Body of pancreas (tissue), 4 donors: ENCODE results near the gene GRM4. TPM values are rescaled to one million over a fixed set of nuclear protein-coding genes. Genes with fewer than 3 reads are reported as not detected.
A peak's percentile ranks its signal among the peaks of the same experiment; 100 is the strongest.

Experiments
- ATAC-seq: fragments of 150-250 bp; one replicate; pipeline ENCODE4 v1.9.1; 2016
- DNase-seq, 4 donors: peaks; one replicate each; pipeline ENCODE4 v3.0.0-alpha.2; 2019
- H3K27ac ChIP-seq, 4 donors: fragments of 200-600 bp; sonication (generic); 1 replicate in 3 of 4; 2 replicates in 1 of 4; pipeline versions ENCODE4 v1.5.1 to v1.6.1; 2016 to 2019; ENCODE audit warnings: mild to moderate bottlenecking in 1 of 4, mixed read lengths in 1 of 4, moderate library complexity in 1 of 4
- H3K27me3 ChIP-seq, 2 donors: fragments of 200-600 bp; sonication (generic); one replicate each; pipeline ENCODE4 v1.6.0; 2016; ENCODE audit warnings: mild to moderate bottlenecking in 1 of 2
- H3K36me3 ChIP-seq, 2 donors: fragments of 200-600 bp; sonication (generic); replicated peaks in 1 of 2; 2 replicates each; pipeline ENCODE4 v1.5.1; 2016; ENCODE audit warnings: low read depth in 2 of 2; ENCODE audit not compliant: insufficient read depth in 1 of 2
- H3K4me1 ChIP-seq: fragments of 200-600 bp; sonication (generic); one replicate; pipeline ENCODE4 v1.6.0; 2016
- H3K4me3 ChIP-seq, 2 donors: fragments of 200-600 bp; sonication (generic); 1 replicate in 1 of 2; 2 replicates in 1 of 2; pipeline ENCODE4 v1.5.1; 2016 to 2019
- H3K9me3 ChIP-seq, 3 donors: fragments of 200-600 bp; sonication (generic); 1 replicate in 2 of 3; 2 replicates in 1 of 3; pipeline ENCODE4 v1.5.1; 2016
- POLR2A ChIP-seq, 3 donors: fragments of 450-650 bp; IDR thresholded peaks; one replicate each; pipeline ENCODE4 v1.6.1; 2016; ENCODE audit warnings: antibody characterized with exemption in 3 of 3, mild to moderate bottlenecking in 2 of 3
- WGBS, 2 donors: methylation state at CpG; one replicate each; pipeline ENCODE4 v1.1.5; 2017; 5-methylcytosine and 5-hydroxymethylcytosine counted together
- intact Hi-C: fragments of 100-400 bp; cut with DNase I; formaldehyde crosslinking; loops from one replicate; pipeline ENCODE4 v1.15.1; 2023
- microRNA counts, 2 donors: library from miRNA; unstranded; fragments of <30 nt; microRNA quantifications; one replicate each; lab custom pipeline; 2017
- microRNA-seq, 2 donors: library from miRNA; unstranded; fragments of <30 nt; microRNA quantifications; one replicate each; pipeline ENCODE4, GENCODE V29; 2016; ENCODE audit warnings: borderline number of aligned reads in 2 of 2, borderline replicate concordance in 2 of 2
- small RNA-seq: library from RNA; depleted of rRNA; stranded (forward); fragments of <200 nt; gene quantifications from one replicate; pipeline ENCODE3, GENCODE V24; 2016
- total RNA-seq, 2 donors: library from RNA; depleted of rRNA; stranded (reverse); fragments of >200 nt; gene quantifications; one replicate each; pipeline ENCODE4 v1.1.0, GENCODE V29; 2016
- TF ChIP-seq, protein P1 (sequence below), 7 experiments: fragments of 450-650 bp in 4 of 7; fragments of 200-600 bp in 3 of 7; sonication (generic) in 3 of 7; IDR thresholded peaks; one replicate each; pipeline ENCODE4 v1.5.1; 2016 to 2019; ENCODE audit warnings: antibody characterized with exemption in 7 of 7

The GRM4 gene
- total RNA-seq, 2 donors from 2014 or later, result 0.33 TPM; not detected in 1

DNA sequence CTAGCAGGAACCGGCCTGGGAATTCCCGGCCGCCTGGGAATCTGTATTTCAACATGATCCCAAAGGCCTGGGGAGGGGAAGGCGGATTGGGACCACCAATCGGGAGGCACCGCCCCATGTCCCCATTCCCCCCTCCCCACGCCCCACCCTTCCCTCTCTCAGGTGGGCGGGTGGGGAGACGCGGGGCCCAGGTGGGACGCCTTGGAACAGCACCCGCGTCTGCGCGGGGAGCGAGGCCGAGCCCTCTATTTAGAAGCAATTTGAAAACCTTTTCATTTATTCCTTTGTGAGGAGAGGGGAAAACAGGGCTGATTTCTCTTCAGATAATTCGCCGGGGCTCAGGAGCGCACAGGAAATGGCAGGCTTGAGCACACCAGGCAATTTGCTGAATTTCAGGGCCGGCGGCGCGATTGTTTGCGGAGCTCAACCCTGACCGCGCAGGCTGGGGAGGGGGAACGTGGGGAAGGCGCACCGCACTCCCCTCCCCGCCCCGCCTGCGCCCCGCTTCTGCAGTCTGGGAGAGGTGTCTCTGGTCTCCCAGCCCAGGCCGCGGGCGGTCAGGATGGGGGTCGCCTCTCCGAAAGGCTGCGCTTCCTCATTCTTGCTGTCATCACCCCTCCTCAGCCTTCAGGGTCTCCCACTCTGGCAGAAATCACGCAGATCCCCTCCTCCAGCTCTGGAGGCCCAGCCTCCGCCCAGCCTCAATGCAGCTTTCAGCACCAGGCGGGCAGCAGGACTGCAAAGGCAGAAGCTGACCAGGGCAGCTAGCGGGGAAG is 170.0 kb downstream of the GRM4 start:
- 18 to 25% methylated on average over 15 to 44 of the region's 44 CpGs for WGBS, 2 donors
- no peaks in the 10 kb centered on the region for H3K27me3 ChIP-seq
- intact Hi-C loops, result no loop called here

DNA sequence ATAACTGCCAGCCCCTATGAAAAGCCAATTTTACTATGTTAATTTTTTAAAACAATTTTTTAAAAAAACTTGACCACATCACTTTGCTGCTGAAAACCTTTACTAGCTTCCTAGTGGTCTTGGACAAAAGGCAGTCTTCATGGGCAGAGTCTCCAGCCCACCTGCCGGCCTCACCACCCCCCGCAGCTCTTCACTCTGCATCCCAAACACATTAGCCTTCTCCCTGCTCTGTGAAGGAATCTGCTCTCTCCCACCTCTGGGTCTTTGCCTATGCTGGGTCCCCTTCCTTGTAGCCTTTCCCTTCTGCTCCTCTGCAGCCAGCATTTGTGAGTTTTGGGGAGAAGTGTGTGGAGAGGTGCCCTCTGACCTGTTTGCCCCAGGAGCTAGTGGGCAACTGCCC is 171.4 kb downstream of the GRM4 start:
- Histone ChIP-seq H3K27me3 (no peaks in the 10 kb centered on the region), H3K4me3 (no peak overlapping the region), H3K4me1 (no peaks in the 10 kb centered on the region), H3K27ac (no peak overlapping the region), H3K9me3 (no peaks in the 10 kb centered on the region), H3K36me3 (no peaks in the 10 kb centered on the region)
- no peak for TF ChIP-seq POLR2A (IDR thresholded peaks at IDR 0.05)
- TF ChIP-seq, protein P1, sequence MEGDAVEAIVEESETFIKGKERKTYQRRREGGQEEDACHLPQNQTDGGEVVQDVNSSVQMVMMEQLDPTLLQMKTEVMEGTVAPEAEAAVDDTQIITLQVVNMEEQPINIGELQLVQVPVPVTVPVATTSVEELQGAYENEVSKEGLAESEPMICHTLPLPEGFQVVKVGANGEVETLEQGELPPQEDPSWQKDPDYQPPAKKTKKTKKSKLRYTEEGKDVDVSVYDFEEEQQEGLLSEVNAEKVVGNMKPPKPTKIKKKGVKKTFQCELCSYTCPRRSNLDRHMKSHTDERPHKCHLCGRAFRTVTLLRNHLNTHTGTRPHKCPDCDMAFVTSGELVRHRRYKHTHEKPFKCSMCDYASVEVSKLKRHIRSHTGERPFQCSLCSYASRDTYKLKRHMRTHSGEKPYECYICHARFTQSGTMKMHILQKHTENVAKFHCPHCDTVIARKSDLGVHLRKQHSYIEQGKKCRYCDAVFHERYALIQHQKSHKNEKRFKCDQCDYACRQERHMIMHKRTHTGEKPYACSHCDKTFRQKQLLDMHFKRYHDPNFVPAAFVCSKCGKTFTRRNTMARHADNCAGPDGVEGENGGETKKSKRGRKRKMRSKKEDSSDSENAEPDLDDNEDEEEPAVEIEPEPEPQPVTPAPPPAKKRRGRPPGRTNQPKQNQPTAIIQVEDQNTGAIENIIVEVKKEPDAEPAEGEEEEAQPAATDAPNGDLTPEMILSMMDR (IDR thresholded peaks at IDR 0.05), result no peak
- DNase-seq (peak in 1 of 4 donors; percentile 5), ATAC-seq (no peak)
- WGBS, 2 donors, result 32 to 48% methylated on average over 2 of the region's 2 CpGs
- intact Hi-C loops, result no loop called here

More for the DNA sequence above, 170.0 kb downstream of the GRM4 start:
- no peak for TF ChIP-seq POLR2A (IDR thresholded peaks at IDR 0.05)
- TF ChIP-seq, protein P1 (IDR thresholded peaks at IDR 0.05), result no peak
- no peaks in the 10 kb centered on the region for H3K9me3 ChIP-seq
- H3K4me3 ChIP-seq, result no peak overlapping the region
- DNase-seq (peak in 1 of 4 donors; percentile 3), ATAC-seq (no peak)
- no peaks in the 10 kb centered on the region for H3K36me3 ChIP-seq
- no peak overlapping the region for H3K27ac ChIP-seq
- H3K4me1 ChIP-seq, result no peaks in the 10 kb centered on the region

DNA sequence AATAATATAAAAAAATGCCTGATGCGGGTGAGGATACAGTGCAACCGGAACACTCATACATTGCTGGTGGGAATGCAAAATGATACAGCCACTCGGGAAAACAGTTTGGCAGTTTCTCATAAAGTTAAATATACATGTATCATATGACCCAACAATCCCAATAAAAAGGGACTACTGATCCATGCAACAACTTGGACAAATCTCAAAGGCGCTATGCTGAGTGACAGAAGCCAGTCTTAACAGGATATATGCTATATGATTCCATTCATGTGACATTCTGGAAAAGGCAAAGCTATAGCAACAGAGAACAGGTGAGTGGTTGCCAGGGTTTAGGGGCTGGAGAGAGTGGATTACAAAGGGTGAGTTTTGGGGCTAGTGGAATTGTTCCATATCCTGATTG is 171.9 kb downstream of the GRM4 start:
- ATAC-seq (no peak), DNase-seq (no peak)
- Histone ChIP-seq H3K9me3 (no peaks in the 10 kb centered on the region), H3K36me3 (no peaks in the 10 kb centered on the region), H3K27ac (no peak overlapping the region), H3K4me3 (no peak overlapping the region), H3K27me3 (no peaks in the 10 kb centered on the region), H3K4me1 (no peaks in the 10 kb centered on the region)
- intact Hi-C loops, result no loop called here
- no peak for TF ChIP-seq POLR2A (IDR thresholded peaks at IDR 0.05)
- WGBS, 2 donors, result 68 to 72% methylated on average over 4 of the region's 4 CpGs

DNA sequence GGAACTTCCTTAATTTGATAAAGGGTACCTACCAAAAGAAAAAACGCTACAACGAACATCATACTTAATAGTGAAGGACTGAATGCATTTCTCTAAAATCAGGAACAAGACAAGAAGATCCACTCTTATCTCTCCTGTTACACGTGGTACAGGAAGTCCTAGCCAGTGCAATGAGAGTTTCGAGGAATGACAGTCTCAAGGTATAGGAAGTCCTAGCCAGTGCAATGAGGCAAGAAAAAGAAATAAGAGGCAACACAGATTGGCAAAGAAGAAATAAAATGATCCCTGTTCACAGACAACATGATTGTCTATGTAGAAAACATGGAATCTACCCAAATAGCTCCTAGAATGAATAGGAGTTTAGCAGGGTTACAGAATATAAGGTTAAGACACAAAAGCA is 174.3 kb downstream of the GRM4 start:
- intact Hi-C loops, result no loop called here
- ATAC-seq, result no peak
- no peak for DNase-seq
- Histone ChIP-seq H3K4me3 (no peak overlapping the region), H3K9me3 (no peaks in the 10 kb centered on the region), H3K4me1 (no peaks in the 10 kb centered on the region), H3K27ac (no peak overlapping the region), H3K27me3 (no peaks in the 10 kb centered on the region), H3K36me3 (no peaks in the 10 kb centered on the region)
- TF ChIP-seq POLR2A (IDR thresholded peaks at IDR 0.05), result no peak
- WGBS, 2 donors, result 36 to 49% methylated on average over 4 of the region's 4 CpGs

MicroRNAs encoded within 50 kb of the gene (microRNA counts, 767-probe panel; counts per million panel counts)
- 0 to 736 counts per million in 2 donors for microRNA hsa-miR-1275 (lab: Ali Mortazavi, UCI)

Small RNAs within 50 kb of the gene (microRNA-seq; reads per million reads assigned to microRNA genes)
- gene MIR1275, result 1.8 to 2.3 reads per million in 2 donors

Small RNAs within 50 kb of the gene (small RNA-seq; reads per million reads assigned to genes)
- 2.2 reads per million, percentile 71 among the genes with 10 or more reads in this experiment for gene MIR1275

Other genes starting within 250 kb of the GRM4 start
- 10 to 100 TPM; 22.6 to 27.7 TPM for gene HMGA1, start 90.8 kb upstream of the GRM4 start, total RNA-seq
- gene SMIM29, start 102.9 kb upstream of the GRM4 start, total RNA-seq, result 10 to 100 TPM in 1 of 2 donors, 1 to 10 TPM in 1; 8.6 to 21.5 TPM
- 10 to 100 TPM; 14.2 to 22.1 TPM for gene NUDT3, start 246.6 kb upstream of the GRM4 start, total RNA-seq